OCI-M1 (cell line): ENCODE data around the gene TCP11L2.
"Not testable (repeated sequence)": the region's sequence is repeated elsewhere in the genome, so short reads cannot be mapped to it uniquely, and the experiment has no call there.

Source experiments
- DNase-seq: peaks from one replicate; lab custom pipeline; 2025; lab: John Stamatoyannopoulos, UW

The TCP11L2 gene

GRCh38 chr12:106344131-106344530 is 41.6 kb downstream of the TCP11L2 start:
- DNase-seq, result no peak

GRCh38 chr12:106345746-106346145 is 43.2 kb downstream of the TCP11L2 start:
- DNase-seq, result peak; percentile 48

- DNase-seq, result no peak
Observed at GRCh38 chr12:106348411-106348810, 45.9 kb downstream of the TCP11L2 start.

- DNase-seq, result no peak
Observed at GRCh38 chr12:106353175-106353574, 50.6 kb downstream of the TCP11L2 start.

- DNase-seq, result peak; percentile 97
Observed at GRCh38 chr12:106357549-106358395, 55.2 kb downstream of the TCP11L2 start, which contains the start of gene POLR3B. Gene POLR3B, plus strand, starts transcription at chr12:106357748. Its CDS starts 132 bp downstream, at chr12:106357880.

- peak; percentile 95 for DNase-seq
Observed at GRCh38 chr12:106358396-106359241, 56.1 kb downstream of the TCP11L2 start.

- DNase-seq, result peak; percentile 18
Observed at GRCh38 chr12:106359646-106360399, 57.3 kb downstream of the TCP11L2 start.

- no peak for DNase-seq
Observed at GRCh38 chr12:106360400-106360994, 58.0 kb downstream of the TCP11L2 start.

GRCh38 chr12:106362971-106363370 is 60.4 kb downstream of the TCP11L2 start:
- DNase-seq, result no peak

GRCh38 chr12:106364261-106364660 is 61.7 kb downstream of the TCP11L2 start:
- no peak for DNase-seq

GRCh38 chr12:106369624-106370346 is 67.3 kb downstream of the TCP11L2 start:
- no peak for DNase-seq

- DNase-seq, result peak; percentile 50
Observed at GRCh38 chr12:106378788-106379187, 76.3 kb downstream of the TCP11L2 start.

GRCh38 chr12:106380954-106381353 is 78.4 kb downstream of the TCP11L2 start:
- no peak for DNase-seq

GRCh38 chr12:106381866-106382265 is 79.3 kb downstream of the TCP11L2 start:
- not testable (repeated sequence) for DNase-seq

GRCh38 chr12:106386813-106387535 is 84.4 kb downstream of the TCP11L2 start:
- DNase-seq, result no peak

GRCh38 chr12:106387848-106388377 is 85.4 kb downstream of the TCP11L2 start:
- DNase-seq, result no peak

GRCh38 chr12:106389151-106389550 is 86.6 kb downstream of the TCP11L2 start:
- DNase-seq, result no peak

GRCh38 chr12:106392759-106393158 is 90.2 kb downstream of the TCP11L2 start:
- no peak for DNase-seq
